ENCODE measurements around the gene OTOP3.

OTOP3 gene, protein sequence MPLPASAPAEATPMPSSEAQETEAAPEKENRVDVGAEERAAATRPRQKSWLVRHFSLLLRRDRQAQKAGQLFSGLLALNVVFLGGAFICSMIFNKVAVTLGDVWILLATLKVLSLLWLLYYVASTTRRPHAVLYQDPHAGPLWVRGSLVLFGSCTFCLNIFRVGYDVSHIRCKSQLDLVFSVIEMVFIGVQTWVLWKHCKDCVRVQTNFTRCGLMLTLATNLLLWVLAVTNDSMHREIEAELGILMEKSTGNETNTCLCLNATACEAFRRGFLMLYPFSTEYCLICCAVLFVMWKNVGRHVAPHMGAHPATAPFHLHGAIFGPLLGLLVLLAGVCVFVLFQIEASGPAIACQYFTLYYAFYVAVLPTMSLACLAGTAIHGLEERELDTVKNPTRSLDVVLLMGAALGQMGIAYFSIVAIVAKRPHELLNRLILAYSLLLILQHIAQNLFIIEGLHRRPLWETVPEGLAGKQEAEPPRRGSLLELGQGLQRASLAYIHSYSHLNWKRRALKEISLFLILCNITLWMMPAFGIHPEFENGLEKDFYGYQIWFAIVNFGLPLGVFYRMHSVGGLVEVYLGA

DNA sequence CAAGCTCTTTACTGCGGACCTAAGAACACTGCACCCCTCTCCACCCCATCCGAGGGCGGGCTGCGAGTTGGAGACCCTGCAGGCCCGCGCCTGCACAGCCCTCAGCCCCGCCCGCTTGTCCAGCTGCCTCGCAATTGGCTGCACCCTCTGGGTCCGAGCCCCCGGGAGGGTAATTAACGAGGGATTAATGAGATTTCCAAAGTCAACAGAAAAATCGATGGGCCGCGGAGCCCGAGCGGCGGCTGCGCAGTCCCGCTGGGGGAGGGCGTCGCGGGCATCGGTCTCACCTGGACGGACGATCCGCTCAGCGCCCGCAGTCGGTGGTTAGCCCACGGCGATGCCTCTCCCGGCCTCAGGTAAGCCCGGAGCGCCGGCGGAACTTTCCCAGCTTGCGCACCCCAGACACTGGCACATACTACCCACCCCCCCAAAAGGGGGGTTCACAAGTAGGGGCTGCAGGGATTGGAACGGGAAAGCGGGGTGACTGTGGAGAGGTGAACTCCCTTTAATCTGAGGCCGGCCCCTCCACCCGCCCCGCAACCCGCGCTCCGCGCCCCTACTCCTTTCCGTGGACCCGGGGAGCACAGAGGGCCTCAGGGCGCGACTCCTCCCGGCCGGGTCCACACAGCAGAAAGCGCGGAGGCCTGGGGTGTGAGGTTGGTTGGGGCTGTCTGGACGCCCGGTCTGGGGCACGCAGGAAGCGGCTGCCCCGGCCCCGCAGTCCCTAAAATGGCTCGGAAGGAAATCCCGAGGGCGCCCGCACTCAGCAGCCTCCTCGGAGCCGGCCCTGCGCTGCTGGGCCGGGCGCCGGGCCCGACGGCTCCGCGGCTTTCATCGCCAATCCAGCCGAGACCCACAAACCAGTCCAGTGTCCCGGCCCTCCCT is at the start of gene OTOP3:
OTOP3 (plus strand) TSS at position 314 of the 885 bp plus-strand sequence; CDS start at position 338, 24 bp downstream.
- no peak for TF ChIP-seq POLR2A (IDR thresholded peaks at IDR 0.05; ENCODE audit: low read depth, low read length)
- DNase-seq (ENCODE audit: insufficient read length, low spot score) = no peak
- no peak for FAIRE-seq

DNA sequence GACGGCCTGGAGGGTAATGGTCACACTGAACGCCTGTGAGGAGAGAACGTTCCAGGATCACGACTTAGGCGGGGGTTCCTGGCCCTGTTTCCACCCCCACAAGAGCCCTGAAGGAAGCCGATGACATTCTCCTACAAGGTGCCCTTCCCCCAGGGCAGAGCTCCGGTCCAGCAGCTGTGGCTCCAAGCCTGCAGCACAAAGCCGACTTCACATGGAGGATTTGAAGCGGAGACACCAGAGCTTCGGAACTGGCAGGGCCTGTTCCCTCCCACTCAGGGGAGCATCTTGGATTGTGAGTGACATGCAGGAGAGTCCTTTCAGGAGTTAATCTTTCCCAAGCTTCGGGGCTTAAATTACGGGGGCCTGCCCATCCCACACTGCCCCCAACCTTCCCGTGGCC is 47.2 kb upstream of the OTOP3 start:
- FAIRE-seq (no peak), DNase-seq (ENCODE audit: insufficient read length, low spot score) (no peak)
- TF ChIP-seq POLR2A (IDR thresholded peaks at IDR 0.05; ENCODE audit: low read depth, low read length) = no peak

DNA sequence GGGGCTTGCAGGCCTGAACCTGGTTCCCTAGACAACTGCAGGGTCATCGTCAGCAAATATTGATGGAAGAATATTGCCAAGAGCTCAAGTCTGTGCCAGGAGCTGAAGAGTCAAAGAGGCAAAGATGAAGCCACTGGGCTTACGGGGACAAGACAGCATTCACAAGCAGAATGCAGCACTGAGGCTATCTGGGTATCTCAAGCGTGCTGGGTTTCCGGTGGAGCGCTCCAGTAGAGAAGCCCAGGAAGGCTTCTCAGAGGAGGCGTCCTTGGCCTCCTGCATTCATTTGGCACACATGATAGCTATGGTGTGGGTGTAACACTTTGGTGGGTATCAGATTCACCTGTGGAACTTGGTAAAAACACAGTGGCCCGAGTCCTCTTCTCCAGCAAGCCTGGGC is 45.1 kb upstream of the OTOP3 start:
- TF ChIP-seq POLR2A (IDR thresholded peaks at IDR 0.05; ENCODE audit: low read depth, low read length) = no peak
- FAIRE-seq = no peak
- no peak for DNase-seq (ENCODE audit: insufficient read length, low spot score)

DNA sequence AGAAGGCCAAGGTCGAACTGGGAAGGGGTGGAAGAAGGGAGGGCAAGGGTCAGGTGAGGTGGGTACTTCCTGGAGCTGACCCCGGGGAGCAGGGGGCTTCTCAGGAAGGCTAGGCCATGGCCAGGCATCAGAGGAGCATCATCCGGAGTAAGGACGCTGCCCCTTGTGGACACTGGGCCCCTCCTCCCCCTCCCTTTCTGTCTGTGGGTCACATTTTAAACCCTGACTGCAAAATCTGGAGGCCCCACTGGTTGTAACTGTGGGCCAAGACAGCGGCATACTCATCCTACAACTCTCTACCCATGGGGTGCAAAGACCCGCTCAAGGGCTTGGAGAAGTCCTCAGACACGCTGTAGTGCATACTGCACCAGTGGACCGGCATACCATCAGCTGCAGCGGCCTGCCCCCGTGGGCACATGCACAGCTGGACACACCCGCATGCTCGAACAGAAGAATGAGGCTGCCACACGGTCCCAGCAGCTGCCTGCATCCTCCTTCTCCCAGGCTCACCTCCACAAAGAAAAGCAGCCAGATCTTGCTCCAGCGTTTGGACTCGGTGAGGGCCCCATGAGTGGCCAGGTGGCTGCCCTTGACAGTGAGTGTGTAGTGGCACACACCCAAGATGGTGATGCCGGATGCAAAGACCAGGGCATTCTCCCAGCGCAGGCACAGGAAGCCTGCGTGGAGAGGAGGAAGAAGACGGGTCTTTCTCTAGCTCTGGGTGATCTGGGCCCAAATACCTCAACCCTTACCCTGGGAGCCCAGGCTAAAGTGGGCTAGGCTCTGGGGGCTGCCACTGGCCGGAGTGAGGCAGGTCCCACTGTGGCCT is 43.5 kb upstream of the OTOP3 start:
- TF ChIP-seq POLR2A (IDR thresholded peaks at IDR 0.05; ENCODE audit: low read depth, low read length) = no peak
- DNase-seq (ENCODE audit: insufficient read length, low spot score) = peak; percentile 58
- no peak for FAIRE-seq

DNA sequence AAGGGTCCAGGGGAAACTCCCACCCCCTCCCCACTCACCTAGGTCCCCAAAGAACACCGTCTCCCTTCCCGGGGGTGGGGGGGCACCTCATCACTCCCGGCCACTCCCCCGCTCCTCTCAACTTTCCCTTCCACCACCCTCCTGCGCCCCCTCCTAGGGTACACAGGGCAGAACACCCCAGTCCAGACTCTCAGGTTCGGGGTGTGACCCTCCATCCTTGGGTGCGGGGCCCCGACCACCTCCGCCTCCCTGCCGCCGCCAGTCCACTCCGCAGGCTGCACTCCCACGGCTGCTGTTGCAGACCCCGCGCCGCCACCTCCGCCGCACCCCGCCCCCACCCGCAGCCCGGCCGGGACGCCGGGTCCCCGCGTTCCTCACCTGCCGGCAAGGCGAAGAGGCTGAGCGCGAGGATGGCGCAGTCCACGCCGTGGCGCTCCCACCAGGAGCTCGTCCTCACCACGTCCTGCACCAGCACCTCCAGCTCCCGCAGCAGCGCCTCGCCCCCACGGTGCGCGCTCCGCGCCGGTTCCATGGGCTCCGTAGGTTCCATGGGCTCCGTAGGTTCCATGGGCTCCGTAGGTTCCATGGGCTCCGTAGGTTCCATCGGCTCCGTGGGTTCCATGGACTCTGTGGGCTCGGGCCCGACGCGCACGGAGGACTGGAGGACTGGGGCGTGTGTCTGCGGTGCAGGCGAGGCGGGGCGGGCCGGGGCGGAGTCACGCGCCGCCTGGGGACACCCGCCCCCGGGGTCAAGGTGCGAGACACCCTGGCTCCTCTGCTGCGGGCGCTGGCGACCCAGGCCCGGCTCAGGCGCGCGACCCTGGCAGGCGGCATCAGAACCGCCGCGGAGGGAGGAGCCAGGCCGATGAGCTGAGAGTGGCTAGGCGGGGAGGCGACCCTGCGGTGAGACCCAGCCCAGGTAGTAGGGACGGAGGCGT is 42.5 kb upstream of the OTOP3 start, which contains the start of gene FADS6:
FADS6 (minus strand) TSS at position 660 of the 938 bp plus-strand sequence; CDS start at position 622, 38 bp downstream.
- TF ChIP-seq POLR2A (IDR thresholded peaks at IDR 0.05; ENCODE audit: low read depth, low read length) = no peak
- DNase-seq (ENCODE audit: insufficient read length, low spot score) = no peak
- no peak for FAIRE-seq

DNA sequence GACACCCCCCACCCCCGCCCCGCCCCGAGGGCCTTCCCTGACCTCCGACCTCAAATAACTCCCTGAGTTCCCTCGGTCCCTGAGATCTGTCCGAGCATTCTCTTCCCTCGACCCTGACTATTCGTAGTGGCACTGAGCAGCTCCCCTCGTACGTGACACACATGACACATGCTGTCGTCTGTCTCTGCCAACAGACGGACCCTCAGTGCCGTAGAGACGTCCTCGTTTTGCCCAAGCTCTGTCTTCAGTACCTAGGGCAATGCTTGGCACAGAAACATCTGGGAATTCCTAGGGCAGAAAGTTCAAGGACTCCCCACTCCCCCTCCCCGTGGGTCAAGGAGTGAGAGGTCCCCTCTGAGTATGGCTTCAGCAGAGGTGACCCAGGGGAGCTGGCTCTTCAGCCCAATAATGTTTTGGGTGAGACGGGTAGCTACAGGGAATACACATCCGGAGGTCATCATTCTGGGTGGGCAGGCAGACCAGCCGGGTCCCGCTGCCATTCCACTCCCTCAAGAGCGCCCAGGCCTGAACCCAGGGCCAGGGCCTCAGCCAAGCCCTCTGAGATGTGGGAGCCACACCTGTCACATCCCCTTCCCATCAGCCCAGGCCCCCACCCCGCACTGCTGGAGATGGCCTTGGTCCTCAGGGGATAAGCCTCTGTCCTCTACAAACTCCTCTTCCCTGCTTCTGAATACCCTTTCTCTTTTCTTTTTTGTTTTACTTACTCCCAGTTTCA is 41.6 kb upstream of the OTOP3 start:
- no peak for TF ChIP-seq POLR2A (IDR thresholded peaks at IDR 0.05; ENCODE audit: low read depth, low read length)
- no peak for DNase-seq (ENCODE audit: insufficient read length, low spot score)
- no peak for FAIRE-seq

DNA sequence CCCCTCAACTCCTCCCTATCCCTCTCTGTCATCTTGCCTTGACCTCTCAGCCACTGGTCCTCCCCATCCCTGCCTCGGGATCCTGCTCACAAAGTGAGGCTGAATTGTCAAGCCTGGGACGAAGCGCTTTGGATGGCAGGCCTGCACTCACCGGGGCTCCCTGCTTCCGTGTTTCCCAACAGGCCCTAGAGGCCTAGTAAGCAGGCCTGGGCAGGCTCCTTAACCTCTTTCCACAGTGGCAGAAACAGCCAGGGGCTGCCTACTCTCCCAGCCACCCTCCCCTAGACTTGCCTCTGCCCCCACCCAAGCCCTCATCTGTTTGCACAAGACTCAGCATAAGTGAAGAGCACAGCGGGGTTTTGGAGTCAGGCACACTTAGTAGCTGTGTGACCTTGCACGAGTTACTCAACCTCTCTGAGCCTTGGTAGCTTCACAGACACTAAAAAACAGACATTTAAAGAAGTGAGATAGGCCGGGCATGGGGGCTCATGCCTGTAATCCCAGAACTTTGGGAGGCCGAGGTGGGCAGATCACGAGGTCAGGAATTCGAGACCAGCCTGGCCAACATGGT is 37.2 kb upstream of the OTOP3 start:
- DNase-seq (ENCODE audit: insufficient read length, low spot score) (no peak), FAIRE-seq (no peak)
- no peak for TF ChIP-seq POLR2A (IDR thresholded peaks at IDR 0.05; ENCODE audit: low read depth, low read length)

DNA sequence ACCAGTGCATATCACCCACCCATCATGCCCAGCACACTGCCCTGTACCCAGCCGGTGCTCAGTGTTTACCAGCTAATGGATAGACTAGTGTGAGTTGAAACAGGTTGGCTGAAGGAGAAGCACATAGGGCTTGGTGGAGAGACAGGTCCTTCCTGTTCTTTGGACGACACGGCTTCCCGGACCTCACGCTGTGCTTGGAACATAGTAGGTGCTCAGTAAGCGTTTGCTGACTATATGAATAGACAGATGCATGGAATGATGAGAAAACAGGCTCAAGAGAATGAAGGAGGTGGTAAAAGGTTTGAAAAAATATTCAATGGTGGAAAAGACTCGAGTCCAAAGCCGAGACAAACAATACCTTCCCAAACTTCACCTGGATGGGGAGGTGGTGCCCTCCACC is 35.5 kb upstream of the OTOP3 start:
- no peak for TF ChIP-seq POLR2A (IDR thresholded peaks at IDR 0.05; ENCODE audit: low read depth, low read length)
- FAIRE-seq (no peak), DNase-seq (ENCODE audit: insufficient read length, low spot score) (no peak)

DNA sequence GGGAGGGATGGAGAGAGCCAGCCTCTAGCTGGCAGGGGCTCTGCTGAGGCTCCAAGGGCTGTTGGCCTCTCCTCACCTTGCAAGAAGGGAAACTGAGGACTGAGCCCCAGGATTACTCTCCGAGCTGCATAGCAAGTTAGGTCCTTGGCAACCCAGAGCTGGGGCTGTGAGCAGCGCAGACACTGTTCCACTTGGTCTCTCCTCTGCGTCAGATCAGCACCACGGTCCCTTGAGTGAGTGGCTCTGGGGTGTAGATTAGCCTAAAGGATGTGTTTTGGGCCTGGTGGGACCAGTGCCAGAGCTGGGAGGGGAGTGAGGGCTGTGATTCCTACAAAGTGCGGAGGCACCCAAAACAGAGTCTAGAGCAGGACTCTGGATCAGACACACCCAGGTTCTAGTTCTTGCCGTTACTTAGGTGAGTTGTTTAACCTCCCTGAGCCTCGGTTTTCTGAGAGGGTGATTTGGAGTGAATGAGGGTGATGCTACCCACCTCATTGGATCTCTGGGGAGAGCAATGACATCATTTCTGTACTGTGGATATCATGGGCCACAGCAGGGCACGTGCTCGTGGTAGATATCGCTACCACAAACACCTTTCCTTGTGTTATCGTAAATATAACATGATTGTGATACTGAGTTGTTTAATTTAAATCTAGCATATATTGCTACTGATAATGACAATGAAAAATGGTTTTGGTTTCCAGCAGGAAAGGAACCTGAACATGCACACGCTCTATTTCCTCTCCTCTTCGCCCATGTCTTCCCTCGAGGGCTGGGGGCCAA is 34.2 kb upstream of the OTOP3 start:
- DNase-seq (ENCODE audit: insufficient read length, low spot score) (no peak), FAIRE-seq (no peak)
- TF ChIP-seq POLR2A (IDR thresholded peaks at IDR 0.05; ENCODE audit: low read depth, low read length) = no peak

DNA sequence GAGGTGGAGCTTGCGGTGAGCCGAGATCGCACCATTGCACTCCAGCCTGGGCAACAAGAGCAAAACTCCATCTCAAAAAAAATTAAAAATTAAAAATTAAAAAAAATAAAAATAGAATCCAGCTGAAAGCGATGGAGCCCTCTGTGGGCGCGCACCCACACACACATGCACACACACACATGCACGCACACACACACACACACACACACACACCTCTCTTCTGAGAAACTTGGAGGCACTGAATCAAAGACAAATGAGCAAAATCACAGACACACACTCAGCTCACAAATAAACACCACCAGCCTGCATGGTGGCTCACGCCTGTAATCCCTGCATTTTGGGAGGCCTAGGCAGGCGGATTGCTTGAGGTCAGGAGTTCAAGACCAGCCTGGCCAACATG is 32.7 kb upstream of the OTOP3 start:
- no peak for TF ChIP-seq POLR2A (IDR thresholded peaks at IDR 0.05; ENCODE audit: low read depth, low read length)
- FAIRE-seq = no peak

DNA sequence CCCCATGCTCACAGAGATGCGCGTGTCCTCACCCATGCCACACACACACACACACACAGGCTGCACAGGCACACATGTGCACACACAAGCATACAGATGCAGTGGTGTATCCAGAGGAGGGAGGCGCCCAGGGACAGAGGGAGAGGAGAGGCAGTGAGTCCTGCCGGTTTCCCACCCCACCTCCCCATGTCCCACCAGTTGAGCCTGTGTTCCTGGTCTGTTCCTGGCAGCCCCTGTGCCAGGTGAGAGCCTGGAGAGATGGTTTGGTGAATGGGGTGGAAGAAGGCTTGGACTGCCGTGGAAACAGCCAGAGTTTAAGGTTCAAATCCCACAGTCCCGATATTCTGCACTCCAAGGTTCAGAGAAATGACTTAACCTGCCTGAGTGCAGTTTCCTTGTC is 32.0 kb upstream of the OTOP3 start:
- no peak for FAIRE-seq
- TF ChIP-seq POLR2A (IDR thresholded peaks at IDR 0.05; ENCODE audit: low read depth, low read length) = no peak
- DNase-seq (ENCODE audit: insufficient read length, low spot score) = no peak

More for the DNA sequence above, 32.7 kb upstream of the OTOP3 start:
- DNase-seq (ENCODE audit: insufficient read length, low spot score) = no peak
